Measurements from ENCODE around the gene ATG101.

ATG101 gene

GRCh38 chr12:52120951-52121823 lies 51.4 kb downstream of the ATG101 start:
- DNase-seq (ENCODE audit: low read depth in 1 of 2, low spot score in 1 of 2), result no peak
- in situ Hi-C loops (cut with HindIII; ENCODE audit: low pct_unique_long_range_greater_than_20kb, low sequenced_read_pairs), result no loop called here
- TF ChIP-seq JUND (IDR thresholded peaks at IDR 0.05; ENCODE audit: low read depth), result no peak

- in situ Hi-C loops (cut with HindIII; ENCODE audit: low pct_unique_long_range_greater_than_20kb, low sequenced_read_pairs), result no loop called here
- DNase-seq (ENCODE audit: low read depth in 1 of 2, low spot score in 1 of 2), result peak; percentile 75
- TF ChIP-seq JUND (IDR thresholded peaks at IDR 0.05; ENCODE audit: low read depth), result no peak
Observed at GRCh38 chr12:52121824-52122539, 52.2 kb downstream of the ATG101 start.

GRCh38 chr12:52122540-52122871 lies 52.7 kb downstream of the ATG101 start:
- in situ Hi-C loops (cut with HindIII; ENCODE audit: low pct_unique_long_range_greater_than_20kb, low sequenced_read_pairs), result no loop called here
- no peak for DNase-seq (ENCODE audit: low read depth in 1 of 2, low spot score in 1 of 2)

GRCh38 chr12:52122904-52123303 lies 53.1 kb downstream of the ATG101 start:
- DNase-seq (ENCODE audit: low read depth in 1 of 2, low spot score in 1 of 2), result no peak
- in situ Hi-C loops (cut with HindIII; ENCODE audit: low pct_unique_long_range_greater_than_20kb, low sequenced_read_pairs), result no loop called here
- no peak for TF ChIP-seq JUND (IDR thresholded peaks at IDR 0.05; ENCODE audit: low read depth)

More at GRCh38 chr12:52122540-52122871, 52.7 kb downstream of the ATG101 start:
- no peak for TF ChIP-seq JUND (IDR thresholded peaks at IDR 0.05; ENCODE audit: low read depth)

- DNase-seq (ENCODE audit: low read depth in 1 of 2, low spot score in 1 of 2), result no peak
- in situ Hi-C loops (cut with HindIII; ENCODE audit: low pct_unique_long_range_greater_than_20kb, low sequenced_read_pairs), result no loop called here
- no peak for TF ChIP-seq JUND (IDR thresholded peaks at IDR 0.05; ENCODE audit: low read depth)
Observed at GRCh38 chr12:52123487-52124186, 53.9 kb downstream of the ATG101 start.

- peak in 1 of 2 experiments; percentile 41 for DNase-seq (ENCODE audit: low read depth in 1 of 2, low spot score in 1 of 2)
- in situ Hi-C loops (cut with HindIII; ENCODE audit: low pct_unique_long_range_greater_than_20kb, low sequenced_read_pairs), result no loop called here
- no peak for TF ChIP-seq JUND (IDR thresholded peaks at IDR 0.05; ENCODE audit: low read depth)
Observed at GRCh38 chr12:52125476-52125900, 55.7 kb downstream of the ATG101 start.

GRCh38 chr12:52126050-52126604 lies 56.3 kb downstream of the ATG101 start:
- no peak for TF ChIP-seq JUND (IDR thresholded peaks at IDR 0.05; ENCODE audit: low read depth)
- in situ Hi-C loops (cut with HindIII; ENCODE audit: low pct_unique_long_range_greater_than_20kb, low sequenced_read_pairs), result no loop called here
- DNase-seq (ENCODE audit: low read depth in 1 of 2, low spot score in 1 of 2), result peak in 1 of 2 experiments; percentile 54

Measured in T47D (cell line).